ENCODE data around the gene CDON.

- TF ChIP-seq CTCF (IDR thresholded peaks at IDR 0.05) (peak; percentile 90), TAF1 (IDR thresholded peaks at IDR 0.05; ENCODE audit: borderline replicate concordance, low read depth, low read length) (no peak), SMC3 (IDR thresholded peaks at IDR 0.05; ENCODE audit: low read depth, low read length) (peak; percentile 96), EP300 (IDR thresholded peaks at IDR 0.05; ENCODE audit: borderline replicate concordance in 1 of 2, low read depth in 1 of 2, low read length in 1 of 2) (no peak), JUND (IDR thresholded peaks at IDR 0.05) (no peak), NFIC (IDR thresholded peaks at IDR 0.05; ENCODE audit: borderline replicate concordance) (no peak), RAD21 (IDR thresholded peaks at IDR 0.05; ENCODE audit: low read length) (peak; percentile 98), REST (IDR thresholded peaks at IDR 0.05; ENCODE audit: low read depth, low read length) (no peak), RXRA (IDR thresholded peaks at IDR 0.05; ENCODE audit: borderline replicate concordance, low read depth) (no peak), IRF3 (IDR thresholded peaks at IDR 0.05; ENCODE audit: low read depth, low read length) (no peak), EZH2phosphoT487 (IDR thresholded peaks at IDR 0.05; ENCODE audit: borderline replicate concordance, low read depth) (no peak), NRF1 (IDR thresholded peaks at IDR 0.05; ENCODE audit: low read depth, low read length) (no peak)
These were observed 139.6 kb downstream of the CDON start for GRCh38 chr11:125923012-125923579.
